ENCODE measurements around the gene FAM118B.

GRCh38 chr11:126268361-126268707, 56.8 kb downstream of the FAM118B start:
- TF ChIP-seq CTCF (IDR thresholded peaks at IDR 0.05) (no peak), POLR2A (IDR thresholded peaks at IDR 0.05) (no peak)

Measured in body of pancreas (tissue), 4 donors.